Trophoblast cell (in vitro differentiated cells and primary cell): ENCODE measurements around the gene CEP295NL.

Experiments used
- DNase-seq, 2 donors: peaks; one replicate each; pipeline ENCODE4 v3.0.0-alpha.2; 2016
- H2AFZ ChIP-seq: 2 replicates; pipeline ENCODE4 v1.6.1; 2013; ENCODE audit warnings: low read length, moderate library complexity, mild to moderate bottlenecking; ENCODE audit not compliant: insufficient read depth, poor library complexity
- H2AK5ac ChIP-seq: 2 replicates; pipeline ENCODE4 v1.6.1; 2013; ENCODE audit warnings: mild to moderate bottlenecking, low read length
- H2BK120ac ChIP-seq: 2 replicates; pipeline ENCODE4 v1.6.1; 2013; ENCODE audit warnings: low read length, mild to moderate bottlenecking, moderate library complexity; ENCODE audit not compliant: insufficient read depth, poor library complexity
- H2BK12ac ChIP-seq: 2 replicates; pipeline ENCODE4 v1.6.1; 2013; ENCODE audit warnings: mild to moderate bottlenecking, low read length, moderate library complexity
- H2BK5ac ChIP-seq: 2 replicates; pipeline ENCODE4 v1.6.1; 2013; ENCODE audit warnings: low read length, low read depth, moderate library complexity, mild to moderate bottlenecking; ENCODE audit not compliant: poor library complexity
- H3K14ac ChIP-seq: 2 replicates; pipeline ENCODE4 v1.6.1; 2013; ENCODE audit warnings: mild to moderate bottlenecking, low read length
- H3K18ac ChIP-seq: 2 replicates; pipeline ENCODE4 v1.6.1; 2013; ENCODE audit warnings: mild to moderate bottlenecking, low read length
- H3K23ac ChIP-seq: 2 replicates; pipeline ENCODE4 v1.6.1; 2013; ENCODE audit warnings: low read length
- H3K27ac ChIP-seq: 2 replicates; pipeline ENCODE4 v1.5.1; 2013; ENCODE audit warnings: low read depth, mild to moderate bottlenecking, inconsistent platforms, low read length, moderate library complexity
- H3K27me3 ChIP-seq: 2 replicates; pipeline ENCODE4 v1.6.1; 2013; ENCODE audit warnings: inconsistent platforms, mild to moderate bottlenecking, low read length, moderate library complexity; ENCODE audit not compliant: insufficient read depth
- H3K36me3 ChIP-seq, 2 experiments: 1 replicate in 1 of 2; 2 replicates in 1 of 2; pipeline ENCODE4 v1.6.1; 2013; ENCODE audit warnings: low read length in 2 of 2, mild to moderate bottlenecking in 2 of 2, moderate library complexity in 1 of 2; ENCODE audit not compliant: insufficient read depth in 2 of 2, control insufficient read depth in 1 of 2
- H3K4ac ChIP-seq: 2 replicates; pipeline ENCODE4 v1.6.1; 2013; ENCODE audit warnings: low read depth, mild to moderate bottlenecking, low read length, moderate library complexity
- H3K4me1 ChIP-seq, 2 experiments: 1 replicate in 1 of 2; 2 replicates in 1 of 2; pipeline ENCODE4 v1.6.1; 2013; ENCODE audit warnings: low read length in 2 of 2, mild to moderate bottlenecking in 2 of 2, moderate library complexity in 1 of 2; ENCODE audit not compliant: insufficient read depth in 2 of 2, control insufficient read depth in 1 of 2
- H3K4me2 ChIP-seq: 2 replicates; pipeline ENCODE4 v1.6.1; 2013; ENCODE audit warnings: inconsistent platforms, mild to moderate bottlenecking, low read length, moderate library complexity
- H3K4me3 ChIP-seq: 2 replicates; pipeline ENCODE4 v1.5.1; 2013; ENCODE audit warnings: mild to moderate bottlenecking, low read depth, low read length, inconsistent platforms
- H3K79me1 ChIP-seq: one replicate; pipeline ENCODE4 v1.6.1; 2013; ENCODE audit warnings: low read length
- H3K79me2 ChIP-seq: 2 replicates; pipeline ENCODE4 v1.6.1; 2013; ENCODE audit warnings: low read length, mild to moderate bottlenecking; ENCODE audit not compliant: control insufficient read depth, insufficient read depth, poor library complexity
- H3K9ac ChIP-seq: 2 replicates; pipeline ENCODE4 v1.6.1; 2013; ENCODE audit warnings: mild to moderate bottlenecking, low read length
- H3K9me3 ChIP-seq: 2 replicates; pipeline ENCODE4 v1.6.1; 2013; ENCODE audit warnings: low read depth, mild to moderate bottlenecking, control low read depth, inconsistent platforms, low read length; ENCODE audit not compliant: insufficient read depth
- H4K12ac ChIP-seq: 2 replicates; pipeline ENCODE4 v1.6.1; 2013; ENCODE audit warnings: low read depth, mild to moderate bottlenecking, low read length, moderate library complexity
- H4K8ac ChIP-seq: 2 replicates; pipeline ENCODE4 v1.6.1; 2013; ENCODE audit warnings: low read depth, mild to moderate bottlenecking, low read length, moderate library complexity
- H4K91ac ChIP-seq: one replicate; pipeline ENCODE4 v1.6.1; 2013; ENCODE audit warnings: low read depth, mild to moderate bottlenecking, low read length, moderate library complexity
- WGBS: extraction: QIAGEN DNeasy Blood & Tissue Kit; methylation state at CpG from one replicate; pipeline ENCODE4 v1.1.7; 2013; ENCODE audit warnings: missing lambda C conversion rate; ENCODE audit not compliant: insufficient read length, insufficient coverage; ENCODE audit errors: extremely low coverage; 5-methylcytosine and 5-hydroxymethylcytosine counted together

CEP295NL gene

DNA sequence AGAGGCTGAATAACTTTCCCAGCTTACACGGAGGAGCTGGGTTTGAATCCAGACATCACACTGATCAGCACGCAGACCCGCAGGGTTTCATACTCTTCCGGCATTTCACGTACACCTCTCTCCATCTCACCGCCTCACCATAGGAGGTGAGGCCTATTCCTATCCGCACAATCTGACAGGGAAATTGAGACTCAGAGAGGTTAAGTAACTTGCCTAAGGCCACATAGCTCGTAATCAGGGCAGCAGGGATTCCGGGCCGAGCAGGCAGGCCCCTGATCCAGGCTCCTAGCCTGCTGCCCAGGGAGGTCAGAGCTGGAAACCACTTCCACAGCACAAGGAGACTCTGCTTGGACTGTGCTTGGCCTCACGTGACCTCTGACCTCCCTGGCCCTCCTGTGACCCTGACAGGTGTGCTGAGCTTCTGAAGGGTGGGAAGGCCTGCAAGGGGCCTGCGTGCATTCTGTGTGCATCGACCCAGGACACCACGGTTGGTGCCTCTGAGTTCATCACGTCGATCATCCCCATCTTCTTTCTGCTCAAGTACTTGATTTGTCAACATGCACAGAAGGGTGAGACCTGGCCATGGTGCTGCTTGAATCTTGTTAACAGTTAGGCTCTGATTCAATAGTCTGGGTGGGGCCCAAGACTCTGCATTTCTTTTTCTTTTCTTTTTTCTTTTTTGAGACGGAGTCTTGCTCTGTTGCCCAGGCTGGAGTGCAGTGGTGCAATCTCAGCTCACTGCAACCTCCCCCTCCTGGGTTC lies 4.7 kb downstream of the CEP295NL start:
- no peak overlapping the region for H3K23ac ChIP-seq
- no peak overlapping the region for H3K9ac ChIP-seq
- no CpG with 5 or more reads among the region's 17 CpGs for WGBS
- no peak overlapping the region for H3K14ac ChIP-seq
- H3K27me3 ChIP-seq = no peaks in the 10 kb centered on the region
- no peak overlapping the region for H2AK5ac ChIP-seq
- no peak overlapping the region for H2BK12ac ChIP-seq
- H3K4me2 ChIP-seq = no peak overlapping the region
- no peaks in the 10 kb centered on the region for H3K9me3 ChIP-seq
- H3K36me3 ChIP-seq = peaks cover 0 to 5% of the 10 kb centered on the region in 2 experiments
- H4K8ac ChIP-seq = no peak overlapping the region
- H3K4me3 ChIP-seq = no peak overlapping the region
- H2BK5ac ChIP-seq = no peak overlapping the region
- H2AFZ ChIP-seq = no peak overlapping the region
- no peak overlapping the region for H4K91ac ChIP-seq
- peaks cover 5% of the 10 kb centered on the region for H3K79me2 ChIP-seq
- no peak overlapping the region for H2BK120ac ChIP-seq
- H4K12ac ChIP-seq = no peak overlapping the region
- peak; percentile 94 to 99 for DNase-seq
- H3K4me1 ChIP-seq = peaks cover 22 to 27% of the 10 kb centered on the region in 2 experiments
- peaks cover 4% of the 10 kb centered on the region for H3K79me1 ChIP-seq
- no peak overlapping the region for H3K4ac ChIP-seq
- no peak overlapping the region for H3K27ac ChIP-seq
- H3K18ac ChIP-seq = no peak overlapping the region

DNA sequence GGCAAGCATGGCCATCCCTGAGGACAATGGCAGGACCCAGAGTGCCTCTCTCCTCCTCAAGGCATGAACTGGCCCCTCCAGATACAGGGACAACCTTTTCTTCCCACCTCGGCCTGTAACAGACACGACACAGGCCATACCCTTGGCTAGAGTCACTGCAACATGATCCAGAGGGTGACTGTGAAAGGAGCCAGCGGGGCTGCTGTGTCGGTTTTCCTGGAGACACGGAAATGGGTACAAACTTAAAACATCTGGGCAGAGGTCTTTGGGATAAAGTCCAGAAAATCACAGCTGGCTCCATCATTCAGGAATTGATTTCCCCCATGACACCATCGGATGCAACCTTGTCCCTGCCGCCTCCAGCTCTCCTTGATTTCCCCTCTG lies 5.3 kb downstream of the CEP295NL start:
- no peak overlapping the region for H3K23ac ChIP-seq
- no peak overlapping the region for H3K18ac ChIP-seq
- no peak overlapping the region for H3K9ac ChIP-seq
- no peak overlapping the region for H2AFZ ChIP-seq
- peak in 1 of 2 donors; percentile 56 for DNase-seq
- H4K12ac ChIP-seq = no peak overlapping the region
- H3K4me3 ChIP-seq = no peak overlapping the region
- H3K4ac ChIP-seq = peak overlapping the region; percentile 38
- H3K79me2 ChIP-seq = peaks cover 5% of the 10 kb centered on the region
- H2AK5ac ChIP-seq = no peak overlapping the region
- H3K4me1 ChIP-seq = peaks cover 22 to 27% of the 10 kb centered on the region in 2 experiments
- peaks cover 2% of the 10 kb centered on the region for H3K9me3 ChIP-seq
- H3K79me1 ChIP-seq = peaks cover 4% of the 10 kb centered on the region
- H4K8ac ChIP-seq = no peak overlapping the region
- H2BK120ac ChIP-seq = no peak overlapping the region
- no peak overlapping the region for H2BK12ac ChIP-seq
- H3K27me3 ChIP-seq = no peaks in the 10 kb centered on the region
- peaks cover 0 to 9% of the 10 kb centered on the region in 2 experiments for H3K36me3 ChIP-seq
- no peak overlapping the region for H2BK5ac ChIP-seq
- WGBS = no CpG with 5 or more reads among the region's 7 CpGs
- H3K27ac ChIP-seq = no peak overlapping the region
- H3K14ac ChIP-seq = peak overlapping the region; percentile 5
- no peak overlapping the region for H3K4me2 ChIP-seq
- H4K91ac ChIP-seq = peak overlapping the region; percentile 12

DNA sequence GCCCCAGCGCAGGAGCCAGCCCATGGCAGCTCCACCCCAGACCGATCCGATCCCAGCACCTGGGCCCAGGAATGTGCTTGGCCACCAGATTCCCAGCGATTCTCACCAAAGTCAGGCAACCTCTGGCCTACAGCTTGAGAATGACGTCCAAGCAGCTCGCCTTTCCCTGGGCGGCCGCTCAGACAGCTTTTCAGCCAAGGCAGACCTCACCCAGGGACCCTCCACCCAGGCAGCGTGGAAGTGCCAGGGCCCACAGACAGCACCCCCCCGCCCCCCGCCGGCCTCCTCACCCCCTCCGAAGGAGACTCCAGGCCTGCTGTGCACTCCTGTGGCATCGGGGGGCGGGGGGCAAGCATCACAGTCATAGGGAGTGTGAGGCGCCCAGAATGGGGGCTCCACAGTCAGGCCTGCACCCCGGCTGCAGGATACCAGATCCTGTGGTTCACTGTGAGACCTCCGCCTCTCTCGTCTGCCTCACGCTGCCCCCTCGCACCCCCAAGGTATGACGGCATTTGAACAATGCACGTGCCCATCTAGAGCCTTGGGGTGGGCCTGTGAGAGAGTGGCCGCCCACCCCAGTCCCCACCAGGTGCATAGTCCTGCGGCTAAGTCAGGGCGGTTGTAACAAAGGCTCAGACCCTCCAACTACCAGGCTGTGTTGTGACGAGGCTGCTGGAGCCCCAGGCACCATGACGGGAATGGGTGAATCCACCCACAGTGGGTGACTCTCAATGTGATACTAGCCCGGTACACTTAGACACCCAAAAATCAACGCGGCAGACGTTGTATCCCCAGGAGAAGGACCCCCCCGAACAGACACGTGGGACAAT lies 6.0 kb downstream of the CEP295NL start:
- H3K4ac ChIP-seq = peak overlapping the region; percentile 43
- H3K36me3 ChIP-seq = peaks cover 0 to 11% of the 10 kb centered on the region in 2 experiments
- peaks cover 22 to 29% of the 10 kb centered on the region in 2 experiments for H3K4me1 ChIP-seq
- peak; percentile 85 to 88 for DNase-seq
- H2BK5ac ChIP-seq = no peak overlapping the region
- H2AFZ ChIP-seq = peak overlapping the region; percentile 17
- H4K8ac ChIP-seq = no peak overlapping the region
- peak overlapping the region; percentile 42 for H3K18ac ChIP-seq
- H3K79me2 ChIP-seq = peaks cover 5% of the 10 kb centered on the region
- no peak overlapping the region for H3K27ac ChIP-seq
- H3K9me3 ChIP-seq = peaks cover 2% of the 10 kb centered on the region
- no CpG with 5 or more reads among the region's 34 CpGs for whole genome bisulfite sequencing
- H4K12ac ChIP-seq = no peak overlapping the region
- H3K23ac ChIP-seq = no peak overlapping the region
- H3K9ac ChIP-seq = no peak overlapping the region
- H3K79me1 ChIP-seq = peaks cover 4% of the 10 kb centered on the region
- peak overlapping the region; percentile 12 for H4K91ac ChIP-seq
- H3K4me3 ChIP-seq = no peak overlapping the region
- H2AK5ac ChIP-seq = peak overlapping the region; percentile 2
- H2BK120ac ChIP-seq = no peak overlapping the region
- H3K27me3 ChIP-seq = no peaks in the 10 kb centered on the region
- H3K14ac ChIP-seq = peak overlapping the region; percentile 16
- no peak overlapping the region for H3K4me2 ChIP-seq
- no peak overlapping the region for H2BK12ac ChIP-seq

DNA sequence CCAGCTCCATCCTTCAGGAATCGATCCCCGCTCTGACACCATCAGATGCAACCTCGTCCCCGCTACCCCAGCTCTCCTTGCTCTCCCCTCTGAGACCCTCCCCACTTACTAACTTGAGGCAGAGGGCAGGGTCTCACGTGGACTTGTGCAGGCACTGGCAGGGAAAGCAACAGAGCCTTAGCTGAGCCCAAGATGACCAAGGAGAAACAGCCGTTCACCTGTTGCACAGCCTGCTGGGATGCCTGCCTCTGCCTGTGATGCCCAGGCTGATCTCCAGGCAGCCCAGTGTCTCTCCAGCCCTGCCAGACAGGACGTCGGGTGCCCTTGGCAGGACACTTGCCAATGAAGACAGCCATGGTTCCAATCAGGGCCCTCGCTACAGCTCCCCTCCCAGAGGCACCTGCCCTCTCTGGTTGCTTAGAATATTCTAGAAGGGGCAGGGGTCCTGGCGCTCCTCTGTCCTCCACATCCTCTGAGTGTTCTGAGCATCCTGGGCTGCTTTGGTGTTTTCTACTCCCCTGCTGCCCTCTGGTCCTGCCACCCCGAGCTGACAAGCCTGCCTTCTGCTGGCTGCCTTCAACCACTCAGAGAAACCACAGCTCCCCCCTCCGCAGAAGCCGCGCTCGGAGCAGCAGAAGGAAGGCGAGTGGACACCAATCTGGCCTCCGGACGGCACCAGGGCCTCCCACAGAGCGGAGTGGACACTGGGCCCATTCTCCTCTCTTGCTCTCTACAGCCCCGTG lies 6.7 kb downstream of the CEP295NL start:
- no peak for DNase-seq
- H2AFZ ChIP-seq = no peak overlapping the region
- H2BK12ac ChIP-seq = no peak overlapping the region
- H4K12ac ChIP-seq = no peak overlapping the region
- no peak overlapping the region for H4K8ac ChIP-seq
- H3K4ac ChIP-seq = peak overlapping the region; percentile 43
- no peaks in the 10 kb centered on the region for H3K27me3 ChIP-seq
- H3K14ac ChIP-seq = peak overlapping the region; percentile 16
- H3K4me3 ChIP-seq = no peak overlapping the region
- H3K79me1 ChIP-seq = peaks cover 4% of the 10 kb centered on the region
- peaks cover 0 to 11% of the 10 kb centered on the region in 2 experiments for H3K36me3 ChIP-seq
- H3K27ac ChIP-seq = no peak overlapping the region
- no peak overlapping the region for H2AK5ac ChIP-seq
- no peak overlapping the region for H3K23ac ChIP-seq
- WGBS = no CpG with 5 or more reads among the region's 20 CpGs
- no peak overlapping the region for H3K9ac ChIP-seq
- H3K4me1 ChIP-seq = peaks cover 22 to 32% of the 10 kb centered on the region in 2 experiments
- H2BK120ac ChIP-seq = peak overlapping the region; percentile 43
- H3K4me2 ChIP-seq = no peak overlapping the region
- peaks cover 5% of the 10 kb centered on the region for H3K79me2 ChIP-seq
- H3K18ac ChIP-seq = peak overlapping the region; percentile 42
- peaks cover 2% of the 10 kb centered on the region for H3K9me3 ChIP-seq
- H4K91ac ChIP-seq = no peak overlapping the region
- H2BK5ac ChIP-seq = no peak overlapping the region
